Rectal smooth muscle tissue (tissue), 1 donor: ENCODE data around the gene BLVRB.
"Not testable (repeated sequence)": the region's sequence is repeated elsewhere in the genome, so short reads cannot be mapped to it uniquely, and the experiment has no call there.

ENCODE experiments used
- H3K27ac ChIP-seq: one replicate; pipeline ENCODE4 v1.7.0; 2013; ENCODE audit warnings: low read depth, low read length, inconsistent platforms
- H3K27me3 ChIP-seq: one replicate; pipeline ENCODE4 v1.7.0; 2013; ENCODE audit warnings: low read length; ENCODE audit not compliant: control insufficient read depth, insufficient read depth
- H3K36me3 ChIP-seq: one replicate; pipeline ENCODE4 v1.7.0; 2013; ENCODE audit warnings: low read length; ENCODE audit not compliant: control insufficient read depth, insufficient read depth
- H3K4me1 ChIP-seq: one replicate; pipeline ENCODE4 v1.7.0; 2013; ENCODE audit warnings: low read length; ENCODE audit not compliant: control insufficient read depth, insufficient read depth
- H3K4me3 ChIP-seq: one replicate; pipeline ENCODE4 v1.7.0; 2013; ENCODE audit warnings: low read length
- H3K9ac ChIP-seq: one replicate; pipeline ENCODE4 v1.7.0; 2013; ENCODE audit warnings: low read length

BLVRB gene

GRCh38 chr19:40443131-40443999 is 22.2 kb downstream of the BLVRB start:
- Histone ChIP-seq H3K9ac (peak overlapping the region; percentile 98), H3K27me3 (no peaks in the 10 kb centered on the region), H3K4me1 (peaks cover 14% of the 10 kb centered on the region), H3K36me3 (peaks cover 18% of the 10 kb centered on the region), H3K4me3 (peak overlapping the region; percentile 99), H3K27ac (peak overlapping the region; percentile 95)

- Histone ChIP-seq H3K9ac (no peak overlapping the region), H3K4me3 (peak overlapping the region; percentile 69), H3K4me1 (peaks cover 14% of the 10 kb centered on the region), H3K27me3 (no peaks in the 10 kb centered on the region), H3K36me3 (peaks cover 18% of the 10 kb centered on the region), H3K27ac (peak overlapping the region; percentile 68)
Measured at GRCh38 chr19:40442328-40443130, 23.0 kb downstream of the BLVRB start.

GRCh38 chr19:40441719-40442253 is 23.8 kb downstream of the BLVRB start:
- no peaks in the 10 kb centered on the region for H3K27me3 ChIP-seq
- H3K4me1 ChIP-seq = peaks cover 14% of the 10 kb centered on the region
- H3K9ac ChIP-seq = no peak overlapping the region
- peak overlapping the region; percentile 69 for H3K4me3 ChIP-seq
- no peak overlapping the region for H3K27ac ChIP-seq
- H3K36me3 ChIP-seq = peaks cover 18% of the 10 kb centered on the region

- peaks cover 14% of the 10 kb centered on the region for H3K4me1 ChIP-seq
- H3K27me3 ChIP-seq = no peaks in the 10 kb centered on the region
- no peak overlapping the region for H3K9ac ChIP-seq
- no peak overlapping the region for H3K27ac ChIP-seq
- H3K36me3 ChIP-seq = peaks cover 18% of the 10 kb centered on the region
- no peak overlapping the region for H3K4me3 ChIP-seq
Measured at GRCh38 chr19:40438284-40438683, 27.3 kb downstream of the BLVRB start.

- peak overlapping the region; percentile 82 for H3K9ac ChIP-seq
- H3K27me3 ChIP-seq = no peaks in the 10 kb centered on the region
- peaks cover 3% of the 10 kb centered on the region for H3K4me1 ChIP-seq
- H3K27ac ChIP-seq = peak overlapping the region; percentile 98
- no peaks in the 10 kb centered on the region for H3K36me3 ChIP-seq
- H3K4me3 ChIP-seq = peak overlapping the region; percentile 77
Measured at GRCh38 chr19:40433391-40434216, 31.9 kb downstream of the BLVRB start.

- Histone ChIP-seq H3K27ac (peak overlapping the region; percentile 98), H3K4me3 (peak overlapping the region; percentile 77)
- not testable (repeated sequence) for H3K27me3 ChIP-seq, H3K9ac ChIP-seq, H3K4me1 ChIP-seq, H3K36me3 ChIP-seq
Measured at GRCh38 chr19:40432760-40433159, 32.8 kb downstream of the BLVRB start.

- H3K27me3 ChIP-seq = no peaks in the 10 kb centered on the region
- no peak overlapping the region for H3K9ac ChIP-seq
- no peak overlapping the region for H3K27ac ChIP-seq
- H3K4me1 ChIP-seq = peaks cover 3% of the 10 kb centered on the region
- H3K36me3 ChIP-seq = no peaks in the 10 kb centered on the region
- no peak overlapping the region for H3K4me3 ChIP-seq
Measured at GRCh38 chr19:40431698-40432097, 33.8 kb downstream of the BLVRB start.

GRCh38 chr19:40430242-40430641 is 35.3 kb downstream of the BLVRB start:
- H3K4me3 ChIP-seq, H3K27ac ChIP-seq, H3K36me3 ChIP-seq, H3K4me1 ChIP-seq, H3K27me3 ChIP-seq, H3K9ac ChIP-seq: not testable (repeated sequence)

GRCh38 chr19:40428197-40428596 is 37.3 kb downstream of the BLVRB start:
- H3K4me1 ChIP-seq = peaks cover 11% of the 10 kb centered on the region
- not testable (repeated sequence) for H3K27me3 ChIP-seq, H3K27ac ChIP-seq, H3K36me3 ChIP-seq, H3K9ac ChIP-seq, H3K4me3 ChIP-seq

- Histone ChIP-seq H3K27me3 (no peaks in the 10 kb centered on the region), H3K4me1 (peaks cover 24% of the 10 kb centered on the region), H3K27ac (peak within 1 kb of the TSS; percentile 97), H3K36me3 (no peaks in the 10 kb centered on the region), H3K9ac (peak within 1 kb of the TSS; percentile 97), H3K4me3 (peak within 1 kb of the TSS; percentile 98)
Measured at GRCh38 chr19:40425450-40426287, 39.9 kb downstream of the BLVRB start, which contains the start of gene SERTAD1. Gene SERTAD1, minus strand, starts transcription at chr19:40425992. Its CDS starts 2,446 bp downstream, at chr19:40423546.
